ENCODE measurements around the gene SLC26A9.

SLC26A9 gene

GRCh38 chr1:205950826-205951549 lies 7.7 kb upstream of the SLC26A9 start:
- in situ Hi-C loops (cut with MboI; ENCODE audit: low pct_unique_long_range_greater_than_20kb, low sequenced_read_pairs, unreplicated experiment), result no loop called here
- TF ChIP-seq CTCF (IDR thresholded peaks at IDR 0.05; ENCODE audit: extremely low read depth, insufficient read depth, missing control alignments), result no peak
- DNase-seq (ENCODE audit: low spot score), result no peak

GRCh38 chr1:205950280-205950679 lies 7.0 kb upstream of the SLC26A9 start:
- in situ Hi-C loops (cut with MboI; ENCODE audit: low pct_unique_long_range_greater_than_20kb, low sequenced_read_pairs, unreplicated experiment), result no loop called here
- TF ChIP-seq CTCF (IDR thresholded peaks at IDR 0.05; ENCODE audit: extremely low read depth, insufficient read depth, missing control alignments), result no peak
- DNase-seq (ENCODE audit: low spot score), result no peak

- no peak for DNase-seq (ENCODE audit: low spot score)
- in situ Hi-C loops (cut with MboI; ENCODE audit: low pct_unique_long_range_greater_than_20kb, low sequenced_read_pairs, unreplicated experiment), result no loop called here
- no peak for TF ChIP-seq CTCF (IDR thresholded peaks at IDR 0.05; ENCODE audit: extremely low read depth, insufficient read depth, missing control alignments)
Measured at GRCh38 chr1:205949753-205950152, 6.5 kb upstream of the SLC26A9 start.

GRCh38 chr1:205948886-205949285 lies 5.6 kb upstream of the SLC26A9 start:
- no peak for TF ChIP-seq CTCF (IDR thresholded peaks at IDR 0.05; ENCODE audit: extremely low read depth, insufficient read depth, missing control alignments)
- in situ Hi-C loops (cut with MboI; ENCODE audit: low pct_unique_long_range_greater_than_20kb, low sequenced_read_pairs, unreplicated experiment), result no loop called here
- no peak for DNase-seq (ENCODE audit: low spot score)

- DNase-seq (ENCODE audit: low spot score), result no peak
- TF ChIP-seq CTCF (IDR thresholded peaks at IDR 0.05; ENCODE audit: extremely low read depth, insufficient read depth, missing control alignments), result no peak
- in situ Hi-C loops (cut with MboI; ENCODE audit: low pct_unique_long_range_greater_than_20kb, low sequenced_read_pairs, unreplicated experiment), result no loop called here
Measured at GRCh38 chr1:205948039-205948438, 4.8 kb upstream of the SLC26A9 start.

- no peak for DNase-seq (ENCODE audit: low spot score)
- no peak for TF ChIP-seq CTCF (IDR thresholded peaks at IDR 0.05; ENCODE audit: extremely low read depth, insufficient read depth, missing control alignments)
- in situ Hi-C loops (cut with MboI; ENCODE audit: low pct_unique_long_range_greater_than_20kb, low sequenced_read_pairs, unreplicated experiment), result no loop called here
Measured at GRCh38 chr1:205947024-205947423, 3.8 kb upstream of the SLC26A9 start.

Data from GM13977 (cell line).